Brain microvascular endothelial cell (primary cell): ENCODE measurements around the gene BDP1.
A peak's percentile ranks its signal among the peaks of the same experiment; 100 is the strongest.
"Not testable (repeated sequence)": the region's sequence is repeated elsewhere in the genome, so short reads cannot be mapped to it uniquely, and the experiment has no call there.

ENCODE experiments used
- DNase-seq: peaks from one replicate; pipeline ENCODE4 v3.0.0-alpha.2; 2020
- H3K27ac ChIP-seq: fragments of 250-450 bp; sonication (Bioruptor Pico); 2 replicates; pipeline ENCODE4 v1.5.1; 2020; ENCODE audit warnings: mild to moderate bottlenecking, moderate library complexity
- H3K27me3 ChIP-seq: fragments of 250-450 bp; sonication (Bioruptor Pico); replicated peaks from 2 replicates; pipeline ENCODE4 v1.5.1; 2020; ENCODE audit warnings: mild to moderate bottlenecking
- H3K36me3 ChIP-seq: fragments of 250-450 bp; sonication (Bioruptor Pico); replicated peaks from 2 replicates; pipeline ENCODE4 v1.5.1; 2020; ENCODE audit warnings: mild to moderate bottlenecking
- H3K4me3 ChIP-seq: 2 replicates; pipeline ENCODE4 v1.5.1; 2011; ENCODE audit warnings: low read depth, mild to moderate bottlenecking, control low read depth, low read length, moderate library complexity
- in situ Hi-C: cut with HindIII; loops from 2 replicates; pipeline ENCODE4 v1.10.0; 2017; ENCODE audit warnings: low sequenced_read_pairs, low pct_ligation_motif_present
- TF ChIP-seq, protein P1 (sequence below): IDR thresholded peaks from 2 replicates; pipeline ENCODE4 v1.5.1; 2011; ENCODE audit warnings: low read depth, mild to moderate bottlenecking, moderate library complexity, low read length, control low read depth, inconsistent platforms; ENCODE audit errors: missing control alignments

Gene BDP1

DNA sequence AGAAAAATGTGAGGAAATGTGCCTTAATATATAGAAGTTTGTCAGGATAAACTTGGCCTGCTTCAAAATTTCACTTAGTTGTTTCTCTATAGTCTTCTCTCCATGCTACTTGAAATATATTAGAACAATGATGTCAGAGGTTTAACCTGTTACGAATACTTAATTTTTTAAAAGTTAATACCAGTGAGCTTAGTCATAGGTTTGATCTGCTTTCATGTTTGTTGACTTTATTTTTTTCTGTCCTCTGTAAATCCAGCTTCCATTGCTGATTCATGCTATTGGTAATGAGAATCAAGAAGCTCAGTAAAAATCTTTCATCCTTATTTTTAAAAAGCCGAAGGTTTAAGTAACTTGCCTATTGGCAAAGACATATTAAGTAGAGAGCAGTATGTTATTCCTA, 27.9 kb downstream of the BDP1 start:
- peaks cover 24% of the 10 kb centered on the region for H3K36me3 ChIP-seq
- no peak overlapping the region for H3K4me3 ChIP-seq
- H3K27me3 ChIP-seq, result no peaks in the 10 kb centered on the region
- TF ChIP-seq, protein P1, sequence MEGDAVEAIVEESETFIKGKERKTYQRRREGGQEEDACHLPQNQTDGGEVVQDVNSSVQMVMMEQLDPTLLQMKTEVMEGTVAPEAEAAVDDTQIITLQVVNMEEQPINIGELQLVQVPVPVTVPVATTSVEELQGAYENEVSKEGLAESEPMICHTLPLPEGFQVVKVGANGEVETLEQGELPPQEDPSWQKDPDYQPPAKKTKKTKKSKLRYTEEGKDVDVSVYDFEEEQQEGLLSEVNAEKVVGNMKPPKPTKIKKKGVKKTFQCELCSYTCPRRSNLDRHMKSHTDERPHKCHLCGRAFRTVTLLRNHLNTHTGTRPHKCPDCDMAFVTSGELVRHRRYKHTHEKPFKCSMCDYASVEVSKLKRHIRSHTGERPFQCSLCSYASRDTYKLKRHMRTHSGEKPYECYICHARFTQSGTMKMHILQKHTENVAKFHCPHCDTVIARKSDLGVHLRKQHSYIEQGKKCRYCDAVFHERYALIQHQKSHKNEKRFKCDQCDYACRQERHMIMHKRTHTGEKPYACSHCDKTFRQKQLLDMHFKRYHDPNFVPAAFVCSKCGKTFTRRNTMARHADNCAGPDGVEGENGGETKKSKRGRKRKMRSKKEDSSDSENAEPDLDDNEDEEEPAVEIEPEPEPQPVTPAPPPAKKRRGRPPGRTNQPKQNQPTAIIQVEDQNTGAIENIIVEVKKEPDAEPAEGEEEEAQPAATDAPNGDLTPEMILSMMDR, result no peak
- H3K27ac ChIP-seq, result peak overlapping the region; percentile 53
- peak; percentile 11 for DNase-seq
- in situ Hi-C loops, result no loop called here

DNA sequence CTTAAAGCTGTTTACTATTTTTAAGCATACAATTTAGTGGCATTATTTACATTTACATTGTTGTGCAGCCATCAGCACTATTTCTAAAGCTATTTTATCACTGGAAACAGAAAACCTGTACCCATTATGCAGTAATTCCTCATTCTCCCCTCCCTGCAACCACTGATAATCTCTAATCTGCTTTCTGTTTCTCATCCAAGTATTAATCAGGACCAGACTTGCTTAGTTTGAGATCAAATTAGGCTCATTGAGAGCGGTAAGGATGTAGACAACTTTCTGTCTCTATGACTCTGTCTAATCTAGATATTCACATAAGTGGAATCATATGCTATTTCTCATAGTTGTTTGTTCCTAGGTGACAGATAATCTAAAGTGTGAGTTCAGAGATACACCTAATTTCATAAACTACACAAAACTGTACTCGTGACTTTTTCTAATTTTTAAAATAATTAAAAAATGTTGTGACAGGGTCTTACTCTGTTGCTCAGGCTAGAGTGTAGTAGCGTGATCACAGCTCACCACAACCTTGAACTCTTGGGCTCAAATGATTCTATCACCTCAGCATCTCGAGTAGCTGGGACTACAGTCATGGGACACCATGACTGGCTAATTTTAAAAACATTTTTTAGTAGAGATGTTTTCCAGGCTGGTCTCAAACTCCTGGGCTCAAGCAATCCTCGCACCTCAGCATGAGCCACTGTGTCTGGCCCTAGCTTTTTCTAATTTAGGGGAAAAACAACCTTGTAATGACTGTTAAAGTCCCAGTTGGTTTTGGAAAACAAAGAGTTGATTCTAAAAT, 37.6 kb downstream of the BDP1 start:
- no peaks in the 10 kb centered on the region for H3K27me3 ChIP-seq
- no peak for DNase-seq
- H3K27ac ChIP-seq, result no peak overlapping the region
- peaks cover 59% of the 10 kb centered on the region for H3K36me3 ChIP-seq
- H3K4me3 ChIP-seq, result no peak overlapping the region
- in situ Hi-C loops, result no loop called here
- TF ChIP-seq, protein P1, result no peak

DNA sequence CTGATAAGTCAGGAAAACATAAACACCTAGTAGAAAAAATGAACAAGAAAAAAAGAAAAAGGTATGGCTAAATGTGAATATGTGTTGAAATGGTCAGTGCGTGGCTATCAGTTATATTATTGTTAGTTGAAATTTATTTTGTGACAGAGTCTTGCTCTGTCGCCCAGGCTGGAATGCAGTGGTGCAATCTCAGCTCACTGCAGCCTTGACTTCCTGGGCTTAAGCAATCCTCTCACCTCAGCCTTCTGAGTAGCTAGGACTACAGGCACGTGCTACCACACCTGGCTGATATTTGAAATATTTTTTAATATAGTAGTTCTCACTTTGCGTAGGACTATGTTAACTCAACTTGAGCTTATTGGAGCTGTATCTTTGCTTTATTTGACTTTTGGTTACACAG, 38.8 kb downstream of the BDP1 start:
- H3K27ac ChIP-seq, in situ Hi-C loops, DNase-seq, H3K27me3 ChIP-seq, H3K4me3 ChIP-seq: not testable (repeated sequence)
- H3K36me3 ChIP-seq, result peaks cover 54% of the 10 kb centered on the region

DNA sequence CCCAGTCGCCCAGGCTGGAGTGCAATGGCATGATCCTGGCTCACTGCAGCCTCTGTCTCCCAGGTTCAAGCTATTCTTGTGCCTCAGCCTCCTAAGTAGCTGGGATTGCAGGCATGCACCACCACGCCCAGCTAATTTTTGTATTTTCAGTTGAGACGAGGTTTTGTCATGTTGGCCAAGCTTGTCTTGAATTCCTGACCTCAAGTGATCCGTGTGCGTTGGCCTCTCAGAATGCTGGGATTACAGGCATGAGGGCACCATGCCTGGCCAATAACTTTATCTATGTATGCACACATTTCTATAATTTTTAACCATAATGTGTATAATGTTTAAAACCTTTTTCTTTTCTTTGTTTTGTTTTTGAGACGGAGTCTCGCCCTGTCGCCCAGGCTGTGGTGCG, 43.3 kb downstream of the BDP1 start:
- peaks cover 43% of the 10 kb centered on the region for H3K36me3 ChIP-seq
- H3K4me3 ChIP-seq, H3K27me3 ChIP-seq, DNase-seq, H3K27ac ChIP-seq, in situ Hi-C loops: not testable (repeated sequence)

DNA sequence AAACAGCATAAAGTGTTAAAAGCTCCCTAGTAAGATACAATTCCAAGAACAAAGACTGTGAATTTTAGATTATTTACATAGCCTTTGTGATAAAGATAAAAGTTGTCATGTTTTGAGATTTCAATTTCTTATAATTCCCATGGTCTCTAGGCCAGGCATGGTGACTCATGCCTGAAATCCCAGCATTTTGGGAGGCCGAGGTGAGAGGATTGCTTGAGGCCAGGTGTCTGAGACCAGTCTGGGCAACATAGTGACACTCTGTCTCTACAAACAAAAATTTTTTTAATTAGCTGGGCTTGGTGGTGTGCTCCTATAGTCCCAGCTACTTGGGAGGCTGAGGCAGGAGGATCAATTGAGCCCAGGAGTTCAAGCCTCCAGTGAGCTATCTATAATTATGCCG, 48.1 kb downstream of the BDP1 start:
- DNase-seq, result no peak
- no peak overlapping the region for H3K27ac ChIP-seq
- no peaks in the 10 kb centered on the region for H3K27me3 ChIP-seq
- TF ChIP-seq, protein P1, result no peak
- in situ Hi-C loops, result no loop called here
- peaks cover 57% of the 10 kb centered on the region for H3K36me3 ChIP-seq
- H3K4me3 ChIP-seq, result no peak overlapping the region

DNA sequence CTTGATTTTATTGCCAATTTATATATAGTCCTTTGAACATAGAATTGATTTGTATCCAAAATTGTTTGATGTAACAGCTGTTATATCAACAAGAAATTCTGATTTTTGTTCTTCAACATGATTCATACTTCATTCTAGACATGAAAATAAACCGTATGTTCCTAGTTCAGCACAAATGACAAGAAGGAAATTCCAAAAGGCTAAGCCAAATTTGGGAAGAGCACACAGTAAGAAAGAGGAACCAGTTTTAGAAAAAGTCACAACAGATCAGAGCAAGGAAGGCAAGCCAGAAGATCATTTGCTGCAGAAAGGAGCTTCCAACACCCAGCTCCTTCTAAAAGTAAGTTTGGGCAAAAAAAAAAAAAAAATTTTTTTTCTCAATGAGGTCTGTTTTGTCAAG, 66.7 kb downstream of the BDP1 start:
- in situ Hi-C loops, result no loop called here

DNA sequence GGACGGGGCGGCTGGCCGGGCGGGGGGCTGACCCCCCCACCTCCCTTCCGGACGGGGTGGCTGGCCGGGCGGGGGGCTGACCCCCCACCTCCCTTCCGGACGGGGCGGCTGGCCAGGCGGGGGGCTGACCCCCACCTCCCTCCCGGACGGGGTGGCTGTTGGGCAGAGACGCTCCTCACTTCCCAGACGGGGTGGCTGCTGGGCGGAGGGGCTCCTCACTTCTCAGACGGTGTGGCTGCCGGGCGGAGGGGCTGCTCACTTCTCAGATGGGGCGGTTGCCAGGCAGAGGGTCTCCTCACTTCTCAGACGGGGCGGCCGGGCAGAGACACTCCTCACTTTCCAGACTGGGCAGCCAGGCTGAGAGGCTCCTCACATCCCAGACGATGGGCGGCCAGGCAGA, 70.2 kb downstream of the BDP1 start:
- H3K27ac ChIP-seq, H3K4me3 ChIP-seq, DNase-seq, H3K27me3 ChIP-seq, in situ Hi-C loops: not testable (repeated sequence)
- H3K36me3 ChIP-seq, result peaks cover 28% of the 10 kb centered on the region

More for the DNA sequence above, 66.7 kb downstream of the BDP1 start:
- TF ChIP-seq, protein P1, result no peak
- Histone ChIP-seq H3K27ac (no peak overlapping the region), H3K27me3 (no peaks in the 10 kb centered on the region), H3K4me3 (no peak overlapping the region), H3K36me3 (peaks cover 49% of the 10 kb centered on the region)
- no peak for DNase-seq
